SK-N-MC (cell line): ENCODE results near the gene NOC2L.

Experiments
- EZH2 ChIP-seq: fragments of 200-600 bp; sonication (generic); IDR thresholded peaks from one replicate; pipeline ENCODE4 v1.6.1; 2017; ENCODE audit warnings: antibody characterized with exemption
- POLR2AphosphoS5 ChIP-seq: IDR thresholded peaks from 2 replicates; pipeline ENCODE4 v1.6.1; 2012; ENCODE audit warnings: mild to moderate bottlenecking, low read depth, low read length, borderline replicate concordance

DNA sequence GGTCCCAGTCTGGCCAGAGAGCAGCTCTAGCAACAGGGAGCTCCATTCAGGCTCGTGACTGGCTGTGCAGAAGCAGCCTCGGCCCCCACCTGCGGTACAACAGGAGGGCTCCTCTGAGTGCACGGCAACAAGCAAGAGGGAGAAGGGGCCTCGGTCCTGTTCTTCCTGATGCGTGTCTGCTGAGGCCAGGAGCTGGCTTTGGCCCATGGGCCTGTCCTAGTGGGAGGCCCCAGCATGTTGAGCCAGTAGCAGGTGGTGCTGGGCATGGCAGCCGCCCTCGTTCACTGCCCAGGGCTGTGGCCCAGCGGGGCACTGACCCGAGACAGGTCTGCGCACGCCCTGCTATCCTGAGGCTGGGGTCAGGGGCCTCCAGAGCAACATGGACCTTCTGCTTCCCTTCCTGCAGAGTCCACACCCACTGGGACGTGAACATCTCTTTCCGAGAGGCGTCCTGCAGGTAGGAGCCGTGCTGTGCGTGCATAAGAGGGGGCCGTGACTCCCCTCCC is 28.4 kb downstream of the NOC2L start:
- TF ChIP-seq POLR2AphosphoS5 (peak; percentile 44), EZH2 (no peak)
